GM19043 (cell line): ENCODE data around the gene NCOA7.
"Not testable (repeated sequence)": the region's sequence is repeated elsewhere in the genome, so short reads cannot be mapped to it uniquely, and the experiment has no call there.

Experiments used
- ATAC-seq: cut with Tn5 transposase; IDR thresholded peaks from one replicate; pipeline ENCODE4 v1.9.1; 2021; ENCODE audit warnings: low read depth; ENCODE audit not compliant: unreplicated experiment

Gene NCOA7

DNA sequence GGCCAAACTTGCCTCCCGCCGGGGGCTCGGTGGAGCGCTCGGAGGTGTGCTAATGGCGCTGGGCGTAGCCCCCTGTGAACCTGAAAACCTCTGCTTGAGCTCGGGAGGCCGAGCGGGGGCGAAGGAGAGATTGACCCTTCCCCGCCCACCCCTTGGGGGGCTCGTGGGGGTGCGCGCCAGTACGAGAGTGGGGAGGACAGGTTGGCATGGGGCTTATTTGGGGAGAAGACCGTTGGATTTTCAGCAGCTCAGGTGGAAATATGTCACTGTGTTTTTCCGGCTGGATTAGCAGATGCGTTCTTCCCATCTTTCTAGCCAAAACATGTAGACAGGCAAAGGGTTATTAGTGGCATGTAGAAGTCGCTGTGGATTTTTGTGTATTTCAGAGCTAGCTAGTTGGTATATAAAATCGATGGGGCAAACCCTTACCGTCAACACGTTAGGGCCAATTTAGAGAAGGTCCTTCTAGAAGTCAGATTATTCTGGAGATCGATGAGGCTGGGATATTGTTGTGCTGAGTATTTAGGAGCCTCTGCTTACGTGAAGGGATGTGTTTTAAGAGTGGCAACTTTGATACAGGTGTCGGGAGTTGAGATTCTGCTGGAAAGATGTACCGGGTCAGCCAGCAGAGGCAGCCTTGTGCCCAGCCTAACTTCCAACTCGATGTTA lies 525 bp downstream of the NCOA7 start:
- peak; percentile 31 for ATAC-seq

GRCh38 chr6:125791820-125792165 lies 1.0 kb downstream of the NCOA7 start:
- ATAC-seq = no peak

DNA sequence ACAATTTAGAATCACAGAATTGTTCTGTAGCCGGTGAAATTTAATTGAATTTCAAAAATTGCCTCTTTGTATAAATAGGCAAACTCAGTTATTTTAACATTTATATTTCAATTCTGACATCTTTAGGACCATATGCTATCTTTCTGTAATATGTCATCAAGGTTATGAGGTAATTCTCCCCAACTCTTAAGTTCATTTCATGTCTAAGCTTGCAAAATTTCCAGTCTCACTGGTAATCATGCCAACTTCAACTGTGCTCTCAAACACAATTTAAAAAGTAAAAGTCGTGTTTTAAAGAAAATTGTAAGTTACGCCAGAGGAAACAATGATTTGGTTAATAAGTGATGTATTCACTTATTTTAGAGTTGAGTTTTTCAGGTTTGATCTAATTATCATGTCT lies 1.4 kb downstream of the NCOA7 start:
- no peak for ATAC-seq

GRCh38 chr6:125792680-125793079 lies 1.9 kb downstream of the NCOA7 start:
- no peak for ATAC-seq

DNA sequence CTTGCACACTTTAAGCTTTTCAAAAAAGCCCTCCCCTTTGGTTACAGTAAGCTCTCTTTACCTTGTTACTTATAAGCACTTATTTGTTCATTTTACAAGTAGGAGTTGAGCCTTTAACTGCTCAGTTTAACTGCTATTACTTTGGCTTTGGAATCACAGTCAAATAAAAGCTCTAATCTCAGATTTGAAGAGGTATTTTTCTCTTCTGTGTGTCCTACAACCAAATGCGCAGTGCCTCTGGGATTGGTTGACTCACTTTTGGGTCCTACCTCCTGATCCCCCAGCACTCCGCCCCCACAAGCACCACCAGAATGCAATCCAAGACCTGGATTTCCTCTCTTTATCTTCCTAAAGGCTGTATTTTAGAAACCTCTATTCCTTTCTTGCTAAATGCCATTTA lies 2.5 kb downstream of the NCOA7 start:
- no peak for ATAC-seq

DNA sequence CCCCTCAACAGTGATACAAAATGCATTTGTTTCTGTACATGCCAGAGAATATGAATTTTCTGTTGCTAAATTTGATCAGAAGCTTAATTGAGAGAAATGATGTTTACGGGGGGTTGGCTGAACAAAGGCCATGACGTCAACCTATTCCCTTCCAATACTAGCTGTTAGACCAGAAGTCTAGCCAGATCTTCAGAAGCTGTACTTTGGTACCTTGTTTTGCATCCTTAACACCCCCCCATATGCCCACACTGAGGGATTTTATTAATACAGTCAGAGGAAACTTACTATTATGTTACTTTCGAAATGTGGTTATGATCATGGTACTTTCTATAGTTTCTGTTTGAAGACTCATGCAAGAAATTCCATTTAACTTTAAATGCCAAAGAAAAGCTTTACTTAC lies 3.1 kb downstream of the NCOA7 start:
- ATAC-seq = no peak

DNA sequence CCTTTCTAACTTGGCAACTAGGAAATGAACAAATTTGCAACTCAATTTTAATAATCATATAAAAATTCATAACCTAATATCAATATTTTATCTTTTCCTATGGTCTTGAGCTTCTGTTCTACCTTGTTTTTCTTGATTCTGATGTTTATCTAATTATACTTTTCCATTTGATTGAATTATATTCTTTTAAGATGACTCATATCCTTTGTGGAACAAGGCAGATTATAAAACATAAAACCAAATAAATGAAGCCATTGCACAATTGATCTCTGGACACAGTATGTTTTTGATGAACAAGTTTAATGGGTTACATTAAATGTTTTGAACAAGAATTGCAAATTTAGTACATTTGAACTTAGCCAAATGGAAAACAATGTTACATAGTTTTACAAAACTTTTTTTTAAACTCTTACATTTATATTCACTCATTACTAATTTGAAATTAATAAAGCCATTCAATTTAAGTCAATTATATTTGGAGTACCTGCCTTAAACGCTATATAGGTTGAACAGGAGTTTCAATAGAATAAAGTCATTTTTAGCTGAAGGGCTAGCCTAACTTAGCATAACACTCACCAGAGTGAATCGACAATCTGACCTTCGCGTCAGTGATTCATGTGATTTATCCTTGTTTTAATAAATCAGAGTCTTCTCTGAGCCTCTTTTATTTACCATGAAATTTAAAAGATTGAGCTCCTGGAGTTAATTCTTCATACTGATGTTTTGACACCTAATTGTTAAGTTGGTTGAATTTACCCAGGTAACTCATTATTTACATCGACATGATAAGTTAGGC lies 3.8 kb downstream of the NCOA7 start:
- no peak for ATAC-seq

DNA sequence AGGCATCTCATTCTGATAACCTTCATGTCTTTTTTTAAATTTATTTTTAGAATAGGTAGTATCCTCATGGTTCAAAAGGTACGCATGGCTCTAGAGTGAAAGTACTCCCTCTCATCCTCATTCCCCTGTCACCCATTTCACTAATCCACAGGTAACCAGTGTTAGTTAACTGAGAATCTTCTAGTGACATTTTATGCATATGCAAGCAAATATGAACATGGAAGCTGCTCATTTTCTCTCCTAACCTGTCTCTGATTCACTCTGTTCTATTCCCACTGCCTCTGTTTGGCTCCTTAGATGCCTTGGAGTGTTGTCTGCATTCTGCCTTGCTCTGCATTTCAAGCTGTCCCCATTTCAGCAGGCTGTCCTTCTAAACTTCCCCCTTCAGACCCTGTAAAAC lies 4.5 kb downstream of the NCOA7 start:
- no peak for ATAC-seq

DNA sequence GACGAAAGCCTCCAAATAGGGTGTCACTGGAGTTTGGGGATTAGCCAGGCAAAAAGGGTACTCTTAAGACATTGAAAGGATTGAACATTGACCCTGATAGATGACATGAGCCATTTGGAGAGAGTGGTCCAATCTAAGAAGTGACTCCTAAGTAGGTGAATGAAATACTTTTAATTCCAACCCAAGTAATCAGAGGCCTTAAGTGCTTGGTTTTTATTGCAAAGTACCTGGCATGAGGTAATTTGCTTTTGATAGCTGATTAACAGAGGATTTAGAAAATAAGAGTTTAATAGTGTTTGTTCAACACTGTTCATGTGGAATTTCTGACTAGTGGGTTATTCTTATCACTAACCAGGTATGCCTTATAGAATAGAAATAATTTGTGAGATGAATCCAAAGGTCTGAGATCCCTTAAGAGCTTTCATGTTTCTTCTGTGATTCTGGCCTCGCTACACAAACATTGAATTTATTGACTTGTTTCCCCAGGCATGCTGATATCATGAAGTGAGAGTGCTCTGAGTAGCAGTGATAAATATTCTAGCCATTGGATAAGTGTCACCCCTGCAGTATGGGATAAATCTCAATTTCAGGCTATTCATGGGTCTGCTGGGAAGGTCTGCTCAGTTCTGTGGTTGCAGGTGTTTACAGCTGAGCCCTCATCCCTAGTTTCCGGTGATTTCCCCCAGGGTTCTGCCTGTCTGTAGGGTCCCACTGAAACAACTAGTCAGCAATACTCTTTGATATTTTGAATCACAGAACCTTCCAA lies 6.5 kb downstream of the NCOA7 start:
- ATAC-seq = no peak

DNA sequence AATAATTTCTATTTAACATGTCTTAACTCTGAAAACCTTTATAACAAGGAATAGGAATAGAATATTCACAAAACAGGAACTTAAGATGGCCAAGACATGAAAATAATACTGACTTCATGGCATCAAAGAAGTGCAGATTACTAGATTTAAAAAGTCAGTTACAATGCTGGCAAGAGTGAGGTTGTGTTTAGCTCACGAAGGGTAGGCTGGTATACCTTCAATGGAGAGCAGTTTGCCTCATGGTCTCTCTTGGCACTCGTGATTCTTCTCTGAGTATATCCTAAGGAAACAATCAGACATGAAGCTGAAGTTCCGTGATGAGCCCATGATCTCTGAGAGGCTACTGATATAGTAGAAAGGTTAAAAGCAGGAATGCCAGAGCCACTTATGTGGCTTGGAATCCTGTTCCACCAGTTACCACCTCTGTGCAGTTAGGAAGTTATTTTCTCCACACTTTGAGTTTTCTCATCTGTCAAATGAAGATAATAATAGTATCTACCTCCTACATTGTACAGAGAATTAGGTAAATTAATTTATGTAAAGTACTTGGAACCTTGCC lies 7.2 kb downstream of the NCOA7 start:
- no peak for ATAC-seq

DNA sequence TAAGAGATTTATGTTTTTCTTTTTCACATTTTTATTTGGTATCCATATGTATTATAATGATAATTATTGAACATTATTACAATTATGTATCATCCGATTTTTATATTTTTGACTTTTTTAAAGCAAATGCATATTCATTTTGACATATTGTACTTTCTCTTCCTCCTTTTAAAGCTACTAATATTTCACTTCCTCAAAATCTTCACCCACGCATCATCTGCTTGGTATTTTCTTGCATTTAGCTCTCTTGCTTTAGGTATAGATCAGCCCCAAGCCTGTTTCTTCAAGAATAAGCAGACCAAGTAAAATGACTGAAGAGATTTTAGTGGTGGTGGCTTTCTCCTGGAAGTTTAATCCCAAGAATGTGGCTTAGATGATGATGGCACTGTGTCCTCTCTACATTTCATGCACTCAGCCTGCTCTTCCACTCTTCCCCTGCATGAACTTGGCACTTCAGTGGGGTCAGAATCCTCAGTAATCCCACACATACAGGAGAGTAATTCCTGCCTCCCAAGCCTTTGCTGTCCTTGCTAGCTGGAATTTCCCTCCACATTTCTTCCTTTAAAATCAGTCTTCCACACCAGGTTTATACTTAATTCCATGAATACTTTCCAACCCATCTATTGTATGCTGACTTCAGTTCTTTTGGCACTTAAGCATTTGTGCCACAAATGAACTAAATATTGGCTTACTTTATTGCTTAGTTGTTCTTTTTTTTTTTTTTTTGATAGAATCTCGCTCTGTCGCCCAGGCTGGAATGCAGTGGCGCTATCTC lies 8.2 kb downstream of the NCOA7 start:
- ATAC-seq = peak; percentile 90

DNA sequence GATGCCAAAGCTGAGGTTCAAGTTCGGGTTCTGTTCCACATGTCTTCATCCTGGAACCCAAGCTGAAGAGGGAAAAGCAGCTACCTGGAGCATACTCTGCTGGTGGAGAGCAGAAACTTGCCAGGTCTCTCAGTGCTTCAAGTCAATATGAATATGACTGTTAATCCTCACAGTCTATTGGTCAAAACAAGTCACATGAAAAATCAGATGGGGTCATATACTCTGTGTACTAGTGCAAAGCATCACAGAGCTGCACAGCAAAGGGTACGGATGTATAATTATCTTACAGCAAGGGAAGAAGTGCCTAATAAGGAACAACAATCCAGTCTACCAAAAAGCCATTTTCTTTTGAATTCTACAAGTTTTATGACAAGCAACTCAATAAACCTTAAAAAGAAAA lies 11.6 kb downstream of the NCOA7 start:
- ATAC-seq = no peak

GRCh38 chr6:125802943-125803377 lies 12.2 kb downstream of the NCOA7 start:
- ATAC-seq = no peak

DNA sequence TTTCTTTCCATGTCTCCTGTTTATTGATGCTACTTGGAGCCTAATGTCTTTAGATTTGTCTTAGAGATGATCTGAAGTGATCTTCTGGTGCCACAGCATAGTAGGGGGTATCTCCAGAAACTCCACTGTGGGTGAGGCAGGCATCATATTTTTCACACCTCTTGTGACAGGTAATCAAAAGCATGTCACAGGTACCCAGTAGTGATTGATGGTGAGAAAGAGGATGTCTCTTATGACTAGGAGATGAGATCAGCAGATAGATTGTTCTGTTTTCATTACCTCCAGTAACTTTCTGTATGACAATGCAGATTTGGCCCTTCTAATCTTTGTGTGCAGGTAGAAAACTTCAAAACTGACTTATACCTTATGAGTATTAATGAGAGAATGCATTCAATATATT lies 13.5 kb downstream of the NCOA7 start:
- peak; percentile 42 for ATAC-seq

DNA sequence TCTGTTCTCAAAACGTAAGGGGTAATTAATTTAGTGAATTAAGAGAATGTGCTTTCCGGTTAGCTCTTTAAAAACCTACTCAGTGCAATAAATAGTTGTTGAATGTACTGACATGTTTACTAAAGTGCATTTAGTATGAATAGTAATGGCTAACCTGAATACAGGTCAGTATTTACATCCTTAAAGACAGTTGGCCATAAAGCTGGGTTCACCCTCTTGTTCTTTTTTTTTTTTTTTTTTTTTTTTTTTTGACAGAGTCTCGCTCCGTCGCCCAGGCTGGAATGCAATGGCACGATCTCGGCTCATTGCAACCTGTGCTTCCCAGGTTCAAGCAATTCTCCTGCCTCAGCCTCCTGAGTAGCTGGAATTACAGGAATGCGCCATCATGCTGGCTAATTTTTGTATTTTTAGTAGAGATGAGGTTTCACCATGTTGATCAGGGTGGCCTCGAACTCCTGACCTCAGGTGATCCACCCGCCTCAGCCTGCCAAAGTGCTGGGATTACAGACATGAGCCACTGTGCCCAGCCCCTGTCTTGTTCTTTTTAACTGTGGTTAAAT lies 14.2 kb downstream of the NCOA7 start:
- ATAC-seq = not testable (repeated sequence)

DNA sequence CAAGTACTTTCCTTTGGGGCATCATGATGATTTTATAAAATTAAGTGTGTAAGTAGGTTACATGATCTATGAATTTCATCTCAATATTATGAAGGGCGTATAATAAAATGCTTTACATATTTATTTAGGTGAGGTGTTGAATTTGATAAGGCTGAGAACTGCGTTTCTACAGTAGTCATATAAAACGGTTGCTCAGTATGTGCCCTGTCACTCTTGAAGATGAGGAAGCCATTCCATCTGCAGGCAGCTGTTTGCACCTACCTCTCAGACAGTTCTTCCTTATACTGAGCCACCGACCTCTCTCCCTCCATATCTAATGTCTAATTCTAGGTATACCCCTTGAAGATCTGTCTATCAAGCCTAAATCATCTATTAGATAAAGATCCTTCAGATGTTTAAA lies 16.1 kb downstream of the NCOA7 start:
- no peak for ATAC-seq

DNA sequence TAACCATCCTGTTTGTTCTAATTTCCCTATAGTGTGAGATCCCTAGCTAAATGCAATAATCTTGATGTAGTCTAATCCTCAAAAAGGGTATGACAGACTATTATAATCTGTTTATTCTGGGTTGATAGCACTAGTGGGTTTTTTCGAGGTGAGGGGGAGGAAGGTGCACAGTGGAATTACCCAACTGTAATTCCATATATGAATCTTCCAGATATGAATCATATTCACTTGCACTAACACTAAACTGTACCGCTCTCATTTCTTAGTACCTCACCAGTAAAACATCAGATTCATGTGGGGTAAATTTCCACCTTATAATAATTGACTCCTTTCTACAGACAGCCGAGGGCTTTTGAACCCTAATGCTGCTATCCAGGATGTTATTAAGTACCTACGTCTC lies 16.5 kb downstream of the NCOA7 start:
- peak; percentile 30 for ATAC-seq

GRCh38 chr6:125808060-125808459 lies 17.3 kb downstream of the NCOA7 start:
- no peak for ATAC-seq

- no peak for ATAC-seq
These were observed 17.8 kb downstream of the NCOA7 start for GRCh38 chr6:125808591-125808990.

- no peak for ATAC-seq
These were observed 18.9 kb downstream of the NCOA7 start for GRCh38 chr6:125809570-125810170.
